Fibroblast of mammary gland (primary cell): Measurements from ENCODE around the gene ITGB2.

ENCODE experiments used
- DNase-seq: peaks from one replicate; pipeline ENCODE4 v3.0.0-alpha.2; 2010; ENCODE audit warnings: low read depth
- H3K4me3 ChIP-seq: 2 replicates; pipeline ENCODE4 v1.5.1; 2011; ENCODE audit warnings: low read depth, mild to moderate bottlenecking, low read length, moderate library complexity; ENCODE audit not compliant: control insufficient read depth
- TF ChIP-seq, protein P1 (sequence below): conservative IDR thresholded peaks from 2 replicates; pipeline ENCODE4 v1.5.1; 2011; ENCODE audit warnings: low read depth, low read length, inconsistent platforms; ENCODE audit not compliant: control insufficient read depth, insufficient read depth

Gene ITGB2

DNA sequence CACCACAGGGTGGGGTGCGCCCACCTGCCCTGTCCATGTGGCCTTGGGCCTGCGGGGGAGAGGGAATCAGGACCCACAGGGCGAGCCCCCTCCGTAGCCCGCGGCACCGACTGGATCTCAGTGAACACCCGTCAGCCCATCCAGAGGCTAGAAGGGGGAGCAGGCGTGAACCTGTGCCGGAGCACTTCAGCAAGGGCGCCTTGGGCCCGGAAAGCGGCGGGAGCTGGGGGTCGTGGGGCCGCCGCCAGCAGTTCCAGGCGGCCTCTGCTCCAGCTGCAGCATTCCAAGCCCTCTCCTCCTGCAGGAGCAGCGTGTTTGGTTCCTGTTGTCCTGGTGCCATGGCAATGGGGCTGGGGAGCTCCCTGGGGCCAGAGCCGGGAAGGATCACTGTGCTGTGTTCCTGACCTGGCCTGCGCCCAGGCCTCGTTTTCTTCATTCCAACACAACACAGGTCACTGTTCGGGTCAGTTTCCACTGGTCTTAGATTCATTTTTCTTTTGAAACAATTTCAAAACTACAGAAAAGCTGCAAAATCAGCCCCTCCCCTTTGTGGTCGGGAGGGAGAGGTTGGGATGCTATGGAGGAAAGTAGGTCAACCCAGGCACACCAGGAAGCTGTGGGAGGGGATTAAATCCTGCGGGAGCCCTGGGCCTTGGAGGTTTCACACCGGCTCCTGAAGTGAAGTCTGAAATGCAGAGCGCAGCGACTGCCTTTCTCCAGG, 37.9 kb upstream of the ITGB2 start:
- H3K4me3 ChIP-seq: no peak overlapping the region
- DNase-seq: peak; percentile 81
- TF ChIP-seq, protein P1, sequence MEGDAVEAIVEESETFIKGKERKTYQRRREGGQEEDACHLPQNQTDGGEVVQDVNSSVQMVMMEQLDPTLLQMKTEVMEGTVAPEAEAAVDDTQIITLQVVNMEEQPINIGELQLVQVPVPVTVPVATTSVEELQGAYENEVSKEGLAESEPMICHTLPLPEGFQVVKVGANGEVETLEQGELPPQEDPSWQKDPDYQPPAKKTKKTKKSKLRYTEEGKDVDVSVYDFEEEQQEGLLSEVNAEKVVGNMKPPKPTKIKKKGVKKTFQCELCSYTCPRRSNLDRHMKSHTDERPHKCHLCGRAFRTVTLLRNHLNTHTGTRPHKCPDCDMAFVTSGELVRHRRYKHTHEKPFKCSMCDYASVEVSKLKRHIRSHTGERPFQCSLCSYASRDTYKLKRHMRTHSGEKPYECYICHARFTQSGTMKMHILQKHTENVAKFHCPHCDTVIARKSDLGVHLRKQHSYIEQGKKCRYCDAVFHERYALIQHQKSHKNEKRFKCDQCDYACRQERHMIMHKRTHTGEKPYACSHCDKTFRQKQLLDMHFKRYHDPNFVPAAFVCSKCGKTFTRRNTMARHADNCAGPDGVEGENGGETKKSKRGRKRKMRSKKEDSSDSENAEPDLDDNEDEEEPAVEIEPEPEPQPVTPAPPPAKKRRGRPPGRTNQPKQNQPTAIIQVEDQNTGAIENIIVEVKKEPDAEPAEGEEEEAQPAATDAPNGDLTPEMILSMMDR: no peak

DNA sequence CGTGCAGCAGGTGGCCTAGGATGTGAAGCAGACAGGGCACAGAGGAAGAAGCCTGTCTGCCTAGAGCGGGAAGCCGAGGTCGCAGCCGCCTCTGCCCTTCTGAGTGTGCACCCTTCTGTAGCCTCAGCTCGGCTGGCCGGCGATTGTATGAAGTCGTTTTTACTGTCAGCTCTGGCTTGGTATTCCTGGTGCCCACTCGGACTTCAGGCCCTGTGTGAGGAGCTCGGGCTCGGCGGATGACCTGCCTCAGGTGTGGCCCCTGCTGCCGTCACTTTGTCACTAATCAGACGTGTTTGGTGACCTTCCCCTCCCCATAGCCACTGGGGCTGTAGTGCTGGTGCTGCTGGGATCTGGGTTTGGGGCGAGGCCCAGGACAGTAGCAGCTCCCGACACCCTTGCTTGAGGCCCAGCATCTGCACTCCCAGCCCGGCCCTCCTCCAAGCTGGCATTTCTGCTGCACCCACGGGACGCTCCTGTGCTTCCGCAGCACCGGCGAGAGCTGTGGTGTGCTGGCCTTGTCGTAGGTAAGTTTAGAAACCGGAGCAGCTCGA, 37.3 kb upstream of the ITGB2 start:
- TF ChIP-seq, protein P1: no peak
- DNase-seq: no peak

DNA sequence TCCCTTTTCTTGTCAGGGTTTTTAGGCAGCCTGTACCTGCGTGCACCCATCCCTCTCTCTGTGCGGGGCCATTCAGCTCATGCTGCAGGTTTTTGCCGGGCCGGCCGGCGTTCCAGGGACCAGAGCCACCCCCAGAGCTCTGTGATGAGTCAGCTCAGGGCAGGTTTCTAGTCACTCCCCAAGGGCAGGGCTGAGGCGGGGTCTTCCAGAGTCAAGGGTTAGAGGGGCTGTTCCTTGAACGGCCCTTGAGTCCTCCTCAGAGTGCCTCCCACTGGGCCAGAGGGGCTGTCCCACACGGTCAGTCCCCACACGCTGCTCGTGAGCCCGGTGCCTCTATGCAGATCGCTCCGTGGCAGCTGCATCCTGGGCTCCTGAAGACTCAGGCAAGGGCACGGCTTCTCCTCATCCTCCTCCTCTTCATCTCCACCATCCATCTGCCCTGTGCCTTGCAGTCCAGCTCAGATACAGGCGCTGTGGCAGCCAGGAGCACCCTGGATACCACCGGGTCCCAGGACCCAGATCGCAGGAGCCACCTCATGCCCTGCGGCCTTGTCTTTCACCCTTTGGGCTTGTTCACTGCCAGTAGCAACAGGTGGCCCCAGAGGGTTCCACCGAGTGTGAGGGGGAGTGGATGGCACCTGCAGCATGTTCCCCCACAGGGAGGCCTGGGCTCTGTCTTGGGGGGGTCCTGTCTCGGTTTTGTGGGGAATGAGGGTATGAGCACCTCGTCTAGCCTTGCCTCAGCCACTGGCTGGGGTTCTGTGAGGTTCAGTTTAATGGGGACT, 36.5 kb upstream of the ITGB2 start:
- no peak overlapping the region for H3K4me3 ChIP-seq
- TF ChIP-seq, protein P1: no peak
- DNase-seq: no peak

More for the DNA sequence above, 37.3 kb upstream of the ITGB2 start:
- no peak overlapping the region for H3K4me3 ChIP-seq

DNA sequence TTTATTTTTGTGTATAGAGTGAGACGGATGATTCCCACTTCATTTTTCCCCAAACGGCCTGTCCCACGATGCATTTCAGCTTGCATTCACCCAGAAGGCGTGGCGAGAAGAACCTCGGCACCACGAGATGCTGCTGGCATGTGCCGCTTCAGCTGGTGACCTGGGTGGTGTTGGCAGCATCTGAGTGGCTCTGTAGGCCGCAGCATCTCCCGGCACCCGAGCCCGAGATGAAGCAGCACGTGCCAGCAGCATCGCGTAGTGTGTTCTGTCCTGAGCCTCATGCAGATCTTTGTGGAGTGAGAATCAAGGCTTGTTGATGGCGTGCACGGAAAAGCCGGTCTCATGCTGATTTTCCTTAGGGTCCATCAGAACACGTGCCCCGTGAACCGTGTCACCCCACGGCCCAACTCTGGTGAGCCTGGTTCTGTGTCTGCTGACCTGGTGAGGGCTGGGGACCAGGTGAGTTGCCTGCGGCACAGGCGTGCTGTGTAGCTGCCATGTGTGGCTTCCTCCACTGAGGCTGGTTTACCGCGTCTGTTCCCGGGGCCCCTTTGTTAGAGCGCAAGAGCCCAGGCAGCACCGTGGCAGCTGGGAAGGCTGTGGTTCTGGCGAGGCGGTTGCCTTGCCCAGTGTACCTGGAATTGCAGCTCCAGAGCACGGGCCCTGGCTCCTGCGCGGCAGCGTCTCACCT, 35.8 kb upstream of the ITGB2 start:
- H3K4me3 ChIP-seq: no peak overlapping the region
- TF ChIP-seq, protein P1: no peak
- no peak for DNase-seq

GRCh38 chr21:44955798-44956175, 35.1 kb upstream of the ITGB2 start:
- no peak for DNase-seq
- TF ChIP-seq, protein P1: no peak
- no peak overlapping the region for H3K4me3 ChIP-seq

DNA sequence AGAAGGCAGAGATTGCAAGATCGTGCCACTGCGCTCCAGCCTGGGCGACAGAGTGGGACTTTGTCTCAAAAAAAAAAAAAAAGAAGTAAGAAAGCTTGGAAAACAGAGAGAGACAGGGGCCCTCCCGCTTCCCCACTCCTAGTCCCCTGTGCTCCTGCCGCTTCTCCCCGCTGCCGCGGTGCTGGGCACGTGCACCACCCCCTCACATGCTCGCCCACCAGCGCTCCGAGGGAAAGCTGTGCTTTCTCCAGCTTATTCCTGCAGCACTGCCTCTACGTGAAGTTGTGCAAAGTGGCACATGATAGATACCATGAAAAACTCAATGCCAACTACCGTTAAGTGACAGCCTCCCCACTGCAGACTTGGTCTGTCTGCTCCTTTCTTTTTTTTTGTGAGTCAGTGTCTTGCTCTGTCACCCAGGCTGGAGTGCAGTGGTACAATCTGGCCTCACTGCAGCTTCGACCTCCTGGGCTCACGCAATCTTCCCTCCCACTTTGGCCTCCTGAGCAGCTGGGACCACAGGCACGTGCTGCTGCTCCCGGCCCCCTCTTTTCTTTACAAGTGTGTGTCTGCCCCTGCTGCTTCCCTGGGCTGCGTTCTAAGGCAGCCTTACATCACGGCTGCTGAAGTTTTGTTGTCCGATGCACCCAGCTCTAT, 34.6 kb upstream of the ITGB2 start:
- DNase-seq: no peak
- H3K4me3 ChIP-seq: no peak overlapping the region
- TF ChIP-seq, protein P1: no peak
